ENCODE measurements around the gene SUMO3.

GRCh38 chr21:44819283-44820243, 1.7 kb upstream of the SUMO3 start:
- TF ChIP-seq EZH2 (IDR thresholded peaks at IDR 0.05) (no peak), POLR2AphosphoS5 (IDR thresholded peaks at IDR 0.05; ENCODE audit: borderline replicate concordance, low read depth, low read length) (no peak), FOXP2 (optimal IDR thresholded peaks at IDR 0.05; ENCODE audit: control extremely low read depth, extremely low read length, insufficient read depth) (no peak)

Data from SK-N-MC (cell line).